ENCODE data around the gene GRIP2.

GRCh38 chr3:14532691-14533456, 7.3 kb downstream of the GRIP2 start:
- TF ChIP-seq SOX6 (IDR thresholded peaks at IDR 0.05) (no peak), EZH2 (IDR thresholded peaks at IDR 0.05; ENCODE audit: borderline replicate concordance, low read depth, low read length) (no peak), RFX1 (IDR thresholded peaks at IDR 0.05) (no peak), POLR2A (conservative IDR thresholded peaks at IDR 0.05) (no peak), BRCA1 (IDR thresholded peaks at IDR 0.05) (no peak), BRCA1 (CRISPR knock-in tag; IDR thresholded peaks at IDR 0.05) (no peak), ZBTB8A (IDR thresholded peaks at IDR 0.05; ENCODE audit: partially characterized antibody) (no peak), FOS (IDR thresholded peaks at IDR 0.05; ENCODE audit: extremely low read depth, insufficient read length) (no peak)
- TF ChIP-seq, protein P1, sequence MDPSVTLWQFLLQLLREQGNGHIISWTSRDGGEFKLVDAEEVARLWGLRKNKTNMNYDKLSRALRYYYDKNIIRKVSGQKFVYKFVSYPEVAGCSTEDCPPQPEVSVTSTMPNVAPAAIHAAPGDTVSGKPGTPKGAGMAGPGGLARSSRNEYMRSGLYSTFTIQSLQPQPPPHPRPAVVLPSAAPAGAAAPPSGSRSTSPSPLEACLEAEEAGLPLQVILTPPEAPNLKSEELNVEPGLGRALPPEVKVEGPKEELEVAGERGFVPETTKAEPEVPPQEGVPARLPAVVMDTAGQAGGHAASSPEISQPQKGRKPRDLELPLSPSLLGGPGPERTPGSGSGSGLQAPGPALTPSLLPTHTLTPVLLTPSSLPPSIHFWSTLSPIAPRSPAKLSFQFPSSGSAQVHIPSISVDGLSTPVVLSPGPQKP (CRISPR knock-in tag; IDR thresholded peaks at IDR 0.05): no peak

Measured in K562 (cell line).